GM21737 (cell line): ENCODE results near the gene CD200R1L.

Source experiments
- ATAC-seq: cut with Tn5 transposase; IDR thresholded peaks from one replicate; pipeline ENCODE4 v1.9.1; 2021; ENCODE audit warnings: mild to moderate bottlenecking, moderate library complexity; ENCODE audit not compliant: unreplicated experiment

Gene CD200R1L

GRCh38 chr3:112793326-112794081 is 53.2 kb downstream of the CD200R1L start:
- ATAC-seq: no peak

GRCh38 chr3:112791736-112792135 is 54.9 kb downstream of the CD200R1L start:
- no peak for ATAC-seq

- no peak for ATAC-seq
Measured at GRCh38 chr3:112789787-112790186, 56.9 kb downstream of the CD200R1L start.

GRCh38 chr3:112786881-112787579 is 59.6 kb downstream of the CD200R1L start:
- no peak for ATAC-seq

- ATAC-seq: no peak
Measured at GRCh38 chr3:112786002-112786590, 60.6 kb downstream of the CD200R1L start.

GRCh38 chr3:112785321-112786001 is 61.2 kb downstream of the CD200R1L start:
- no peak for ATAC-seq

GRCh38 chr3:112782491-112782890 is 64.2 kb downstream of the CD200R1L start:
- no peak for ATAC-seq

- no peak for ATAC-seq
Measured at GRCh38 chr3:112781599-112781998, 65.1 kb downstream of the CD200R1L start.

GRCh38 chr3:112779558-112780480 is 66.8 kb downstream of the CD200R1L start:
- ATAC-seq: no peak

- no peak for ATAC-seq
Measured at GRCh38 chr3:112779011-112779410, 67.7 kb downstream of the CD200R1L start.

GRCh38 chr3:112778353-112778948 is 68.2 kb downstream of the CD200R1L start:
- ATAC-seq: no peak

GRCh38 chr3:112777811-112778210 is 68.9 kb downstream of the CD200R1L start:
- no peak for ATAC-seq

- no peak for ATAC-seq
Measured at GRCh38 chr3:112776836-112777235, 69.8 kb downstream of the CD200R1L start.

GRCh38 chr3:112776000-112776399 is 70.7 kb downstream of the CD200R1L start:
- ATAC-seq: no peak

- ATAC-seq: no peak
Measured at GRCh38 chr3:112775011-112775742, 71.5 kb downstream of the CD200R1L start.

- no peak for ATAC-seq
Measured at GRCh38 chr3:112774293-112774926, 72.3 kb downstream of the CD200R1L start.

GRCh38 chr3:112773864-112774263 is 72.8 kb downstream of the CD200R1L start:
- no peak for ATAC-seq

- no peak for ATAC-seq
Measured at GRCh38 chr3:112770951-112771350, 75.7 kb downstream of the CD200R1L start.
